Stimulated activated naive CD4-positive, alpha-beta T cell (primary cell): Measurements from ENCODE around the gene COX7A1.

ENCODE experiments used
- DNase-seq, 6 experiments: peaks; one replicate each; lab custom pipeline; 2025; lab: John Stamatoyannopoulos, UW

COX7A1 gene

DNA sequence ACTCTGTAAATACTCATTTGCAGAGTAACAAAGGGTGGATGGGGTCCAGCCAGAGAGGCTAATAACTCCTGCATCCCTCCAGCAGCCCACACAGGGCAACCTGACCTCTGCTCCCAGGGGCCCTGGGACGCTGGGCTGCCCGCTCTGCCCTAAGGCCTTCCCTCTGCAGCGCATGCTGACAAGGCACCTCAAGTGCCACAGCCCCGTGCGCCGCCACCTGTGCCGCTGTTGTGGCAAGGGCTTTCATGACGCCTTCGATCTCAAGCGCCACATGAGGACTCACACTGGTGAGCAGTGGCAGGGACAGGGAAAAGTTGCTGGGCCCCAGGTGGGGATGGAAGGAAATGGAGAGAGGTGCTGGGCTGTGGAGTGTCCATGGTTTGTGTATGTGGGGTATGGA lies 39.6 kb downstream of the COX7A1 start:
- no peak for DNase-seq

DNA sequence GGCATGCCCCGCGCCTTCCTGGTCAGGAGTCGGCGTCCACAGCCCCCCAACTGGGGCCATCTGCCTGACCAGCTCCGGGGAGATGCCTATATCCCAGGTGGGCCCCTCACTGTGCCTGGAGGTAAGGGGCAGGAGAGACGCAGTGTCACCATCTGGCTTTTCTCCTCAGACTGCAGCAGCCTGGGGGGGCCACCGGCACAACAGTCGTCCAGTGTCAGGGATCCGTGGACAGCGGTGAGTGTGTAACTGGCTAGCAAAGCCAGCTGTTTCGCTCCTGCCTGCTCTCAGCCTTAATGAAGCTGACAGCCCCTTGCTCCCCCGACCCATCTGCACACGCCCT lies 41.1 kb downstream of the COX7A1 start:
- no peak for DNase-seq

DNA sequence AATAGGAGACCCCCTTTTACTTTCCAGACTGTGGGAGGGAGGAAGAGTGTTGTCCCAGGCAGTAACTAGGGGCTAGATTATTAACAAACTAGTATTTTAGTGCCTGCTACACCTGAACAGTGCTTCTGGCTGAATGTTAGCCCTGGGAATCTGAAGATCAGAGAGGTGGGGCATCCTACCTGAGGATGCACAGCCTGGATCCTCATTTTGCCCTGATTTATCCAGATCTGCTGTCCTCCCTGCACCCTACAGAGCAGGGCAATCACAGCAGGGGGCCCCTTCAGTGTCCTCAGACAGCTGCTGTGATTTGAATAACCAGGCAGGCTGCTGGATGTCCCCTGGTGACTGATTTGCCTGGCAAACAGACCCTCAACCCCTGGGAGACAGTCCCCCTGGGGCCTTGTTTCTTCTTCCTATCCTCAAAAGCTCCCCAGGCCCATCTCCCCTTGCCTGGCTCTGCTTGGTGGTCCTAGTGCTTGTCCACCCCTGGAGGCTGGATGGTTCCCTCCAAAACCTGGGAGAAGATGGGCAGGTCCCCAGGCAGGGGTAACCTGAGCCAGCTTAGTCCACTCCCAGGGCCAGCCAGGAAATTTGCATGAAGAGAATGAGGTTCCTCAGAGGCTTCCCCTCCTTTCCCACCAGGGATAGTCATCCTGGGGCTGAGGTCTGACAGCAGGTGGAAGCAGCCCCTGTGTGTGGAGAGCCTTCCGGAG lies 41.6 kb downstream of the COX7A1 start, which contains the start of gene OVOL3:
TSS of gene OVOL3 (plus strand) at position 657 of the 713 bp plus-strand sequence. CDS start 60 bp downstream, outside the sequence.
- no peak for DNase-seq

DNA sequence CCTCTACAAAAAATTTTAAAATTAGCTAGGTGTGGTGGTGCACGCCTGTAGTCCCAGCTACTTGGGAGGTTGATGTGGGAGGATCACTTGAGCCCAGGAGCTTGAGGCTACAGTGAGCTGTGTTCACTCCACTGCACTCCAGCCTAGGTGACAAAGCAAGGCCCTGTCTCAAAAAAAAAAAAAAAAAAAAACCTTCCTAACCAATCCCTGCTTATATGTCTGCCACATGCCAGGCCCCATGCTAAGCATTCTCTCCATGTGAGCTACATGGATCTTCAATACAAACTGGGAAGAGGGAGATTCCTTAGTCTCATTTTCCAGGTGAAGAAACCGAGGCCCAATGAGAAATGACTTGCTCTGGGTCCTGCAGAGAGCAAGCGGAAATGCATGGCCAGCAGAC lies 43.6 kb downstream of the COX7A1 start:
- DNase-seq: no peak

DNA sequence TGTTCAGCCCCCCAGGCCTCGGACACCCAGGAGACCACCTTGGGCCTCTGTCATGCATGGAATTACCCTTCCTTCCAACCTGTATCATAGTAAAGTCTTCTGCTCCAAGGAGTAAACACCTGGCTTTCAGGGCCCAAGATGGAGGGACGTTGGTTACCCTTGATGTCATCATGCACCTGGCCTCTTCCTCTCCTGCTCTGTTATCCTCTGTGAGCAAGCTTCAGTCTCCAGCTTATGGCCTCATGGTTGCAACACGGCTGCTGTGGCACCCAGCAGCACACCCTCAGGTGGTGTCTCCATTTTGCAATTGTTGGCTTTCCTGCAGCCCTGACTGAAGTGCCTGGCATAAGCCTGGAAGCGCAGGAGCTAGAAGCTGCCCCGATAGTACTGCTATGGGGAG lies 45.3 kb downstream of the COX7A1 start:
- DNase-seq: no peak

DNA sequence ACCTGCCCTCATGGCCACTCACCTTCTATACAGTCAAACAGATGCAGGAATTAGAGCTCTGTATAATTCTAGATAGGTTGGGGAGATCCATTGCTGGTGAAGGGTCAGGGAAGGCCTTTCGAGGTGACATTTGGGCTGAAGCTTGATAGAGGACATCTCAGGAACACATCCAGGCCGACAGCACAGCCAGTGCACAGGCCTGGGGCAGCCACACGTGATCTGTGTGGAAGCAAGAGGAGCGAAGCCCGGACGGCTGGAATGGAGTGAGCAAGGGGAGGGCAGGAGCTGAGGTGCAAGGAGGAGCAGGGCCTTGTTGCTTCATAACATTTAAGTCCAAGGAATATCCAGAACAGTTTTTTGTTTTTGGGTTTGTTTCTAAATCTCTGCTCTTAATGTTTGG lies 45.8 kb downstream of the COX7A1 start:
- DNase-seq: no peak

DNA sequence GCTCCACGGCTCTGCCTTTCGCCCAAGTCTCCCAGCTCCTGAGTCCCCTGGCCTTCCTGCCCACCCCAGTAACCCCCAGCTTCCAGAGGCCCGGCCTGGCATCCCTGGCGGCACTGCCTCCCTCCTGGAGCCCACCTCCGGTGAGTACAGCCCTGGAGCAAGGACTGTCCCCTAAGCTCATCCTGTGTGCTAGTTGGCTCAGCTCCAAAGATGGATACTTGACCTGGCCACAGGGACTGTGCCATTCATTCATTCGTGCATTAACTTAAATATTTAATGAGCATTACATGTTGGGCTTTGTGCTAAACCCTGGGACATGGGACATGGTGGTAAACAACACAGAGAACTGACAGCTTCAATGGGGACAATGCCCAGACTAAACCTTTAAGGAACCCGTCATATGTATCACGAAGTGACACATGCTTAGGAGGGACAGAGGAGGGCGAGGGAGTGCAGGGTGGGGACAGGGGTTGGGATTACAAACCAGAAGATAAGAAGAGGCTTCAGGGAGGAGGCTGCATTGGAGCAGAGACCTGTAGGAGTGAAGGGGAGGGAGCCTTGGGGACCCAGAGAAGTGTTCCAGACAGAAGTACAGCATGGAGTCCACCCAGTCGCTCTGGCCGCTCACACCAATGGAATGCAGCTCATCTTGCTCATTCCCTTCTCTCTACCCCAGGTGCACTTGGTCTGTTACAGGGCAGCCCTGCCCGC lies 48.2 kb downstream of the COX7A1 start:
- DNase-seq: no peak

DNA sequence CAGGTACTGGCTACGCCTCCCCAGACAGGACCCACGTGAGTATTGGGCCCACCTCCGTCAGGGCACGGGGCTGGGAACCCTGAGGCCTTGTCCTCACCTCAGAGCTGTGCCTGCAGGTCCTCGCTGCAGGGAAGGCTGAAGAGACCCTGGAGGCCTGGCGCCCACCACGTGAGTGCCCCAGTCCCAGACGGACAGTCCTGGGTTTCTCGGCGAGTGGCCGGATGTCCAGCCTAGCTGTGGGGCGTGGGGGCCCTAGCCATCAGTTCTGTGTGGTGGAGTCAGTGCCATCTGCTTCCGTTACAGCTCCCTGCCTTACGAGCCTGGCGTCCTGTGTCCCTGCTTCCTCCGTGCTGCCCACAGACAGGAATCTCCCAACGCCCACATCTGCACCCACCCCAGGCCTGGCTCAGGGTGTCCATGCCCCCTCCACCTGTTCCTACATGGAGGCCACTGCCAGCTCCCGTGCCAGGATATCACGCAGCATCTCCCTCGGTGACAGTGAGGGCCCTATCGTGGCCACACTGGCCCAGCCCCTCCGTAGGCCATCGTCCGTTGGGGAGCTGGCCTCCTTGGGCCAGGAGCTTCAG lies 49.1 kb downstream of the COX7A1 start:
- DNase-seq: no peak

DNA sequence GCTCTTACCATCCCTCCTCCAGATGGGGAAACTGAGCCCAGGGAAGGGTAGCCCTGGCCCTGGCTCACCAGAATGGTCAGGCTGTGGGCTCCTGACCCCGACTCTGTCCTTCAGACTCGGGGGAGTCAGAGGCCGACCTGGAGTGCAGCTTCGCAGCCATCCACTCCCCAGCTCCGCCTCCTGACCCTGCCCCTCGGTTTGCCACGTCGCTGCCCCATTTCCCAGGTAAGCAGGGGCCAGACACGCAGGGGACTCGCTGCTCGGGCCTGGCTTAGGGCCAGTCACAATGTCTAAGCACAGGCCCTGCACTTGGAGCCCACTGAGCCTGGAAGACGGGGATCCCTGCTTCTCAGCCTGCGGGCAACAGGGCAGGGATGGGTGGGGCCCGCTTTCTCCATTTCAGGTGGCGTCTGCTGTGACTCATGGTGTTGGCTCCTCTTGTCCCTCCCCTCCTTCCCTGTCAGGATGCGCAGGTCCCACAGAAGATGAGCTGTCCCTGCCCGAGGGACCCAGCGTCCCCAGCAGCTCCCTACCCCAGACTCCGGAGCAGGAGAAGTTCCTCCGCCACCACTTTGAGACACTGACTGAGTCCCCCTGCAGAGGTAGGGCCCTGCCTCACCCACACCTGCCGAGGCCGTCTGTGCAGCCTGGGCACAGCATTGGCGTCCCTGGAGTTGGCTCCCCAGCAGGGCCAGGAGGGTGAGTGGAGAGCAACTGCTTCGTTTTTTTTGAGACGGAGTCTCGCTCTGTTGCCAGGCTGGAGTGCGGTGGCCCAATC lies 50.5 kb downstream of the COX7A1 start:
- no peak for DNase-seq
